Activated naive CD4-positive, alpha-beta T cell treated with anti-CD3 and anti-CD28 coated beads, Interleukin-2, amount 50 U/mL, for 16 hours (primary cell): ENCODE results near the gene CADM1.

Source experiments
- DNase-seq: peaks from one replicate; pipeline ENCODE4 v3.0.0-alpha.2; 2020

CADM1 gene

GRCh38 chr11:115198321-115198741, 305.9 kb downstream of the CADM1 start:
- no peak for DNase-seq

- no peak for DNase-seq
Measured at GRCh38 chr11:115197433-115197832, 306.8 kb downstream of the CADM1 start.

- DNase-seq: no peak
Measured at GRCh38 chr11:115197031-115197430, 307.2 kb downstream of the CADM1 start.

GRCh38 chr11:115194802-115195110, 309.5 kb downstream of the CADM1 start:
- no peak for DNase-seq

GRCh38 chr11:115193914-115194801, 310.1 kb downstream of the CADM1 start:
- DNase-seq: no peak

- no peak for DNase-seq
Measured at GRCh38 chr11:115191761-115192160, 312.5 kb downstream of the CADM1 start.

- no peak for DNase-seq
Measured at GRCh38 chr11:115190196-115190595, 314.0 kb downstream of the CADM1 start.

- DNase-seq: no peak
Measured at GRCh38 chr11:115188898-115189278, 315.3 kb downstream of the CADM1 start.

- DNase-seq: no peak
Measured at GRCh38 chr11:115188188-115188897, 315.9 kb downstream of the CADM1 start.

- no peak for DNase-seq
Measured at GRCh38 chr11:115185931-115186330, 318.3 kb downstream of the CADM1 start.

GRCh38 chr11:115185507-115185906, 318.7 kb downstream of the CADM1 start:
- no peak for DNase-seq

GRCh38 chr11:115184901-115185300, 319.3 kb downstream of the CADM1 start:
- DNase-seq: no peak

GRCh38 chr11:115183830-115184229, 320.4 kb downstream of the CADM1 start:
- DNase-seq: no peak

- DNase-seq: no peak
Measured at GRCh38 chr11:115183136-115183535, 321.1 kb downstream of the CADM1 start.

GRCh38 chr11:115182282-115182955, 321.8 kb downstream of the CADM1 start:
- no peak for DNase-seq

GRCh38 chr11:115181538-115181937, 322.7 kb downstream of the CADM1 start:
- no peak for DNase-seq

- no peak for DNase-seq
Measured at GRCh38 chr11:115180272-115180671, 323.9 kb downstream of the CADM1 start.

- DNase-seq: no peak
Measured at GRCh38 chr11:115179636-115180035, 324.6 kb downstream of the CADM1 start.

- DNase-seq: no peak
Measured at GRCh38 chr11:115178705-115179104, 325.5 kb downstream of the CADM1 start.

GRCh38 chr11:115173136-115173535, 331.1 kb downstream of the CADM1 start:
- no peak for DNase-seq

GRCh38 chr11:115170133-115170815, 333.9 kb downstream of the CADM1 start:
- no peak for DNase-seq

- no peak for DNase-seq
Measured at GRCh38 chr11:115169251-115169650, 335.0 kb downstream of the CADM1 start.

GRCh38 chr11:115168686-115169085, 335.5 kb downstream of the CADM1 start:
- DNase-seq: no peak
